Measurements from ENCODE around the gene RALB.
"Not testable (repeated sequence)": the region's sequence is repeated elsewhere in the genome, so short reads cannot be mapped to it uniquely, and the experiment has no call there.

Gene RALB

GRCh38 chr2:120240901-120241429 lies 11.7 kb upstream of the RALB start:
- DNase-seq, result peak in 2 of 10 donors; percentile 28 to 65
- intact Hi-C loops (cut with DNase I), result no loop called here

DNA sequence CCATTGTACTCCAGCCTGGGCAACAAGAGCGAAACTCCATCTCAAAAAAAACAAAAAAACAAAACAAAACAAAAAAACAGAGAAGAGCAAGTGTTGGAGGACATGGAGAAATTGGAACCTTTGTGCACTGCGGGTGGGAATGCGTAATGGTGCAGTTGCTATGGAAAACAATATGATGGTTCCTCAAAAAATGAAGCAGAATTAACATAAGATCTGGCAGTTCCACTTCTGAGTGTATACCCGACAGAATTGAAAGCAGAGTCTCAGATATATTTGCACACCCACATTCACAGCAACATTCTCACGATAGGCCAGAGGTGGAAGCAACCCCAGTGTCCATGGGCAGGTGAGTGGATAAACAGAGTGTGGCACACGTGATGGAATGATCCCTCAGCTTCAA lies 11.0 kb upstream of the RALB start:
- intact Hi-C loops (cut with DNase I), result no loop called here
- peak in 2 of 10 donors; percentile 2 to 47 for DNase-seq

DNA sequence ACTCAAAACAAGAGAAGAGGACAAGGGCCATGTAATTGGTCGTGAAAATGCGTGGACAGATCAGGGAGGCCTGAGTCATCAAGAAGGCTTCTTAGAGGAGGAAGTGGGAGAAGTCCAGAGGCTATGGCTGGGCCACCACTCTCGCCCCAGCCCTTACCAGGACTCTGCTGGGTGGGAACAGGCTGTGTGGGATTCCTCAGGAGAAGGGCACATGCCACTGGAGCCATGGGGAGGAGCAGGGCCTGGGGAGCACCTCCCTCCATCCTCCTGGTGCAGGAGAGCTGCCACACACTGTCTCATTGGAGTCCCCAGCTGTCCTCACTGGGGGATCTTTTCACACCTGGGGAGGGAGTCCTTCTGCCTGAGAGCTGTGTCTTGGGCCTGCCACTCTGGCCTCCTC lies 9.4 kb upstream of the RALB start:
- intact Hi-C loops (cut with DNase I), result no loop called here
- peak in 2 of 10 donors; percentile 22 to 51 for DNase-seq

- intact Hi-C loops (cut with DNase I), result no loop called here
- DNase-seq, result peak in 2 of 10 donors; percentile 19 to 44
Measured at GRCh38 chr2:120243875-120244553, 8.6 kb upstream of the RALB start.

DNA sequence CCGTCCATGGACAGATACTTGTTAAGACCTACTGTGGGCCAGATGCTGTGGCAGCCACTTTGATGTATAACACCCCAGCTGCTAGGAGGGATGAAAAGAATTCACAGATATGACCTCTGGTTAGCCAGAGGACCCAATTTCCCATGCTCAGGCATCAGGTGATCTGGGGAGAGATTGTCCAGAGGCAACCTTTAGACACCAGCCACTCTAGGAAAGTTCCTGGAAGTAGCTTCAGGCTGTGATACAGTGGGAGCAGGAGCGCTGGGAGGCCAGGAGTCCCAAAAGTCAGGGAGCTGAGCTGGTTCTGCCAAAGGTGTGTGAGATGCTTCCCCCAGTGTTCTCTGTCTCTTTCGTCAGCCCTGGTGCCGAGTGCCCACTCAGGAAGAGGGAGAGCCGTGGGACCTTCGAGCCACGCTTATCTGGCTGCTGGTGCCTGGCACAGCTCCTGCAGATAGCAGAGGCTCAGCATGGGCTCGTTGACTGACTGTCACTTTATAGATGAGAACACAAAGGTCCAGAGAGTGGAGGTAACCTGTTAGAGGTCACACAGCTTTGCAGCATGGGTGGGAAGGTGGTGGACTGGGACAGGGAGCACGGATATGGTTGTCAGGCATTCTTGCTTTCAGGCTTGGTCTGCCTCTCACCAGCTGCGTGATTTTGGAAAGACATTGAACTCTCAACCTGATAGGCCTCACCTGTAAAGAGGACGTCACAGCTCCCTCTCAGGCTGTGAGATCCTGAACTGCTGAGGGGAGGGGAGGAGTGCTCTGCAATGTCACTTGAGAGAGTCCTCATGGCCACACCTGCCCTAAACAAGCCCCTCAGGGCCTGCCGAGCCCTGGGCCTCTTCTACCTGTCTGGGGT lies 7.8 kb upstream of the RALB start:
- peak in 1 of 10 donors; percentile 46 for DNase-seq
- intact Hi-C loops (cut with DNase I), result no loop called here

GRCh38 chr2:120245520-120246332 lies 6.9 kb upstream of the RALB start:
- intact Hi-C loops (cut with DNase I), result no loop called here
- DNase-seq, result peak in 1 of 10 donors; percentile 75

- peak in 1 of 10 donors; percentile 57 for DNase-seq
- intact Hi-C loops (cut with DNase I), result no loop called here
Measured at GRCh38 chr2:120246546-120247300, 5.9 kb upstream of the RALB start.

DNA sequence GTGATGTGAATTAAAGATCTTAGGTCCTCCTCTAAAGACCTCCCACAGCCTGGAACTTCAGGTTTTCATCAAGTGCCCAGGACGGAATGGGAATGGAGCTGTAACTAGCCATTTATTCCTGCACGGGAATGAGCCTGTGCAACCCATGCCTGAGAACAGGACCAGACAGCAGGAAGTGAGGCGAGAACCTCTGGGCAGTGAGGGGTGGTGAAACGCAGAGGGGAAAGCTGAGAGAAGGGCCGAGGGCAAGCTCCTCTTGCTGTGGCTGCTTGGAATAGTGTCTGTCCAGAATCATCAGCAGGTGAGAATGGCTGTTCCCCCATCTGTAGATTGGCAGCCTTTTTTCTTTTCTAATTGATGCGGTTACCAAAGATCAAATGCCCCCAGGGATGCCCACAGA lies 4.8 kb upstream of the RALB start:
- intact Hi-C loops (cut with DNase I), result no loop called here
- DNase-seq, result peak in 1 of 10 donors; percentile 37

GRCh38 chr2:120250640-120251039 lies 2.0 kb upstream of the RALB start:
- intact Hi-C loops (cut with DNase I), result no loop called here
- no peak for DNase-seq

DNA sequence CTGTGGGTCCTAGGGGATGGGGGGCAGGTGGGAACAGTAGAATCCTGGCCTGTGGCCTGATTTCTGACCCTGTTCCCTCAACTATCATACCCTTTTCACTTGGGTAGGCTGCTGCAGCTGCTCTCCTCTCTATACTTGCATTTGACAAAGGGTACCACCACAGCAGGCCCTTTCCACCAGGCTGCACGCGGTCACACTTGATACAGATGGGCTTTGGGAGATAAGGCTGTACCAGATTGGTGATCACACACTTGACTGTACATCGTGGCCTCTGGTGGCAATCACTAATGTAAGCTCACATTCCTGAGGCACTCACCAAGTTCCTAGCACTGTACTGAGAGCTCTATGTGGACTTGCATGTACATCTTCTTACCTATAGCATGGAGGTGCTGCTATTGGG lies 1.6 kb upstream of the RALB start:
- intact Hi-C loops (cut with DNase I), result no loop called here
- DNase-seq, result no peak

- intact Hi-C loops (cut with DNase I), result no loop called here
- no peak for DNase-seq
Measured at GRCh38 chr2:120251880-120252224, 800 bp upstream of the RALB start.

GRCh38 chr2:120253021-120253882 lies 600 bp downstream of the RALB start:
- DNase-seq, result peak; percentile 69 to 97 (median 78)
- intact Hi-C loops (cut with DNase I), result loop anchor here (1.0 kb wide), 2 partner anchors 30 to 60 kb away; partner anchors contain the start of gene TMEM185B

DNA sequence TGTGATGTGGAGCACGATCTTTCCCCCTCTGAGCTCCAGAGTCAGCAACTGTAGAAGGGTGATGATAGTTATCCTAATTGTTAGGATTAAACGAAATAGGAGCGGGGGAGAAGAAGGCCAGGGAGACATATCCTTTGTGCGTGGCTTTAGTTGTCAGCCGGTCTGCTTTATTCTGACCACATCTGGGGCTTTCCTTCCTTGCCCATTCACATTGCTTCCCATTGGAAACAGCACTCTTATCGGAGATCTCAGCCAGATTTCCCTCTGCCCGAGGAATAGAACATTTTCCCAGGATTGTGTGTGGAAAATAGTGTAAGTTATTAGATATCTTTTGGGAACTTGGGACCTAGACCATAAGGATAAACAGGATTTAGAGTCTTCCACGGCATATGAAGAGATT lies 1.5 kb downstream of the RALB start:
- intact Hi-C loops (cut with DNase I), result no loop called here
- DNase-seq, result no peak

DNA sequence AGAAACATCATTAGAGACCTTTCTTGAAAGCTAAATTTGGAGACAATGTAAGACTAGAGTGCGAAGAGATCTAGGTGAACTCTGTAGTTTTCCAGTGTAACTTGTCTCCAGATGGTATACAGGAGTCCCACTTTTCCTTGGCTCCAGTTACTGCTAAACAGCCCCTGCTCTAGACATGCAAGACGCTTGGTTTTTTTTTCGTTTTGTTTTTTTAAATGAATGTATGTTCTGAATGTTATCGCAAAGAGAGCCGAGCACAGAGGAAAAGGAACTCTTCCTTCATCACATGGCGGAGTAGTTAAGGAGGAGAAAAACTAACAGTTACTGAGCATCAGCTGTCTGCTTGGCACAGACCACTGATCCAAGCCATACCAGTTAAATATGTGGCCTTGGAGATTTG lies 2.4 kb downstream of the RALB start:
- DNase-seq, result no peak

GRCh38 chr2:120255986-120256650 lies 3.5 kb downstream of the RALB start:
- no peak for DNase-seq
- intact Hi-C loops (cut with DNase I), result no loop called here

More for the DNA sequence above, 2.4 kb downstream of the RALB start:
- intact Hi-C loops (cut with DNase I), result no loop called here

DNA sequence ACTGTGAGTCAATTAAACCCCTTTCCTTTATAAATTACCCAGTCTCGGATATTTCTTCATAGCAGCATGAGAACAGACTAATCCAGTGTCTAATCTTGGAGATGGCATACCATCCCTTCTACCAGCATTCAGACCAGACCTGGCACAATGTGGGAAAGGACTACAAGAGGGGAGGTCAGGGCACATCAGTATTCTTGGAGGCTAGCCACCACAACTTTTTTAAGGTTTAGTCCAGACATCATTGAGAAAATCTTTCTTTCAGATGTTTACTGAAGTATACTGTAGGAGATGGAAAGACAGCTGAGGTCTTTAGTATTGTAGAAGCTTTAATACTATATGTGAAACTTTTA lies 4.0 kb downstream of the RALB start:
- no peak for DNase-seq
- intact Hi-C loops (cut with DNase I), result no loop called here

DNA sequence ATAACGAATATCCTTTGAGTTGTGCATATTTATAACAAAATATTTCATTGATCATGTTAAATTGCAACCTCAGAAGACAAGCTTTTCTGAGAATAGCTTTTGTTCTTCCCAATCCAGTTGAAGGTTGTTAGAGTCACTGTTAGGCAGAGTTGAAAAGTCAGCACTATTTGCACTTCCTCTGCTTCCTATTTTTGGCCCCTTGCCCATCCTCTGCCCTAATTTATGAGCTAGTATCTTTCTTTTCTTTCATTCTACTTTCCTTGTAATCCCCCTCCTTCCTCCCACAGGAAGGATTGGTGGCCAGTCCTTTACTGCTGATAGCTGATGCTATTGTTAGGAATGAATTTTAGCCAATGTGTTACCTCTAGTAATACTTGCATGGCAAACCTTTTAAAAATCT lies 4.9 kb downstream of the RALB start:
- intact Hi-C loops (cut with DNase I), result no loop called here
- DNase-seq, result no peak

DNA sequence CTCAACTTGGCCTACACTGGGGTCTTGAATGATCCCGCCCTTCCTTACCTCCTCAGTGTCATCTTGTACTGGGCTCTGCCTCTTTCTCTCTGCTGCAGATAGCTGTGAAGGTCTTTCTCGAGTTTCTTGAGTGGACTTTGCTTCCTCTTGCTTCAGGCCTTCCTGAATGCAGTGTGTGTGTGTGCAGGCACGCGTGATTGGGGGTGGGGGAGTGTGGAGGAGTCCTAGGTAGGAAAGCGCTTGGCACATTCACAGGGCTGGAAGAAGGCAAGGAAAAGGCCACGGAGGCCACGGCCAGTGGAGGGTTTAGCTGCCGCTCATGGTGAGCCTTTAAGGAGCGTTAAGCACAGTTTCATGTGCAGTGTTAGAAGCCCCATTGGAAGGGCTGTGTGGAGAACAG lies 5.5 kb downstream of the RALB start:
- intact Hi-C loops (cut with DNase I), result no loop called here

GRCh38 chr2:120259939-120260338 lies 7.3 kb downstream of the RALB start:
- intact Hi-C loops (cut with DNase I); DNase-seq: not testable (repeated sequence)

More for the DNA sequence above, 5.5 kb downstream of the RALB start:
- no peak for DNase-seq
